Bronchial epithelial cell (primary cell): ENCODE measurements around the gene TMPRSS3. TPM values are rescaled to one million over a fixed set of nuclear protein-coding genes. Genes with fewer than 3 reads are reported as not detected.

Source experiments
- DNase-seq: peaks from one replicate; pipeline ENCODE4 v3.0.0-alpha.2; 2010; ENCODE audit warnings: low read depth
- FAIRE-seq: peaks from 2 replicates; lab custom pipeline; 2011; peaks lifted over from hg19 to GRCh38; lab: Jason Lieb, UNC
- H3K27me3 ChIP-seq: 2 replicates; pipeline ENCODE4 v1.5.1; 2011; ENCODE audit warnings: low read length; ENCODE audit not compliant: control insufficient read depth, insufficient read depth
- H3K36me3 ChIP-seq: 2 replicates; pipeline ENCODE4 v1.5.1; 2011; ENCODE audit warnings: low read length; ENCODE audit not compliant: control insufficient read depth, insufficient read depth
- H3K4me3 ChIP-seq: 2 replicates; pipeline ENCODE4 v1.5.1; 2011; ENCODE audit warnings: mild to moderate bottlenecking, low read depth, low read length, control low read depth
- total RNA-seq: library from RNA; depleted of rRNA; stranded (reverse); fragments of >200 nt; gene quantifications from 2 replicates; pipeline ENCODE4 v1.2.1, GENCODE V29; 2014
- TF ChIP-seq, protein P1 (sequence below): IDR thresholded peaks from 2 replicates; pipeline ENCODE4 v1.5.1; 2011; ENCODE audit warnings: mild to moderate bottlenecking, moderate library complexity, low read length, control low read depth, inconsistent platforms; ENCODE audit not compliant: insufficient read depth, severe bottlenecking

Gene TMPRSS3
- total RNA-seq, 1 donor from 2014 or later = under 0.01 TPM

GRCh38 chr21:42406201-42406621 is 10.4 kb upstream of the TMPRSS3 start:
- Histone ChIP-seq H3K27me3 (peaks cover 2% of the 10 kb centered on the region), H3K4me3 (no peak overlapping the region), H3K36me3 (no peaks in the 10 kb centered on the region)
- DNase-seq (no peak), FAIRE-seq (no peak)
- TF ChIP-seq, protein P1, sequence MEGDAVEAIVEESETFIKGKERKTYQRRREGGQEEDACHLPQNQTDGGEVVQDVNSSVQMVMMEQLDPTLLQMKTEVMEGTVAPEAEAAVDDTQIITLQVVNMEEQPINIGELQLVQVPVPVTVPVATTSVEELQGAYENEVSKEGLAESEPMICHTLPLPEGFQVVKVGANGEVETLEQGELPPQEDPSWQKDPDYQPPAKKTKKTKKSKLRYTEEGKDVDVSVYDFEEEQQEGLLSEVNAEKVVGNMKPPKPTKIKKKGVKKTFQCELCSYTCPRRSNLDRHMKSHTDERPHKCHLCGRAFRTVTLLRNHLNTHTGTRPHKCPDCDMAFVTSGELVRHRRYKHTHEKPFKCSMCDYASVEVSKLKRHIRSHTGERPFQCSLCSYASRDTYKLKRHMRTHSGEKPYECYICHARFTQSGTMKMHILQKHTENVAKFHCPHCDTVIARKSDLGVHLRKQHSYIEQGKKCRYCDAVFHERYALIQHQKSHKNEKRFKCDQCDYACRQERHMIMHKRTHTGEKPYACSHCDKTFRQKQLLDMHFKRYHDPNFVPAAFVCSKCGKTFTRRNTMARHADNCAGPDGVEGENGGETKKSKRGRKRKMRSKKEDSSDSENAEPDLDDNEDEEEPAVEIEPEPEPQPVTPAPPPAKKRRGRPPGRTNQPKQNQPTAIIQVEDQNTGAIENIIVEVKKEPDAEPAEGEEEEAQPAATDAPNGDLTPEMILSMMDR = no peak

GRCh38 chr21:42405064-42406013 is 9.5 kb upstream of the TMPRSS3 start:
- FAIRE-seq = no peak
- no peaks in the 10 kb centered on the region for H3K36me3 ChIP-seq
- no peak overlapping the region for H3K4me3 ChIP-seq
- TF ChIP-seq, protein P1 = no peak
- peaks cover 2% of the 10 kb centered on the region for H3K27me3 ChIP-seq
- DNase-seq = no peak

- TF ChIP-seq, protein P1 = no peak
- Histone ChIP-seq H3K4me3 (no peak overlapping the region), H3K27me3 (peaks cover 2% of the 10 kb centered on the region), H3K36me3 (no peaks in the 10 kb centered on the region)
- no peak for DNase-seq
- FAIRE-seq = no peak
Observed at GRCh38 chr21:42404539-42404938, 8.7 kb upstream of the TMPRSS3 start.

DNA sequence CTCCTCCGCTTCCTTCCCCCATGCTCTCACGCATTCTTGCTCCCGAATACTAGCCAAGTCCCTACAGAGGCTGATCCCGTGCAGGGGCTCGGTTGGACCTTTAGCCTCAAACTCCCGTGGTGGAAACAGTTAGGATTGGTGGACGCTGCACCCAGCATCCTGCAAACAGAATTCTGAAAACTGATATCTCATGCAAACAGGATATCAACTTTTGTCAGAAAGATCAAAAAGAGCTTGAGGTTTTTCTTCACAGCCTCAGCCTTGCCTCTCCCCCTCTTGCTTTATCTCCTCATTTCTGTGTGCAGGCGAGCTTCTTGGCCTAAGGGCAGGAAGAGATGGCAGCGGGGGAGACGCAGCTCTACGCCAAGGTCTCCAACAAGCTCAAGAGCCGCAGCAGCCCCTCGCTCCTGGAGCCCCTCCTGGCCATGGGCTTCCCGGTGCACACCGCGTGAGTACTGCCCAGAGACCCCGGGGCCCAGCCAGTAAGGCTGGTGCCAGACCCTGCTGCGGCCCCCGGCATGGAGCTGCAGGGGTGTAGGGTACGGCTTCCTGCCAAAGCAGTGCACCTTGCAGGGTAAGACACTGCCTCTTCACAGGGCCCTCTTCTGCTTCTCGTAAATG is 7.9 kb upstream of the TMPRSS3 start, which contains the start of gene UBASH3A:
Gene UBASH3A, plus strand, starts transcription at position 292 of the 621 bp plus-strand sequence. Its CDS starts 44 bp downstream, at position 336.
- Histone ChIP-seq H3K36me3 (no peaks in the 10 kb centered on the region), H3K27me3 (no peaks in the 10 kb centered on the region), H3K4me3 (no peak within 1 kb of the TSS)
- FAIRE-seq = no peak
- TF ChIP-seq, protein P1 = no peak
- no peak for DNase-seq

GRCh38 chr21:42401820-42402251 is 6.0 kb upstream of the TMPRSS3 start:
- no peak for FAIRE-seq
- Histone ChIP-seq H3K36me3 (no peaks in the 10 kb centered on the region), H3K4me3 (no peak overlapping the region), H3K27me3 (no peaks in the 10 kb centered on the region)
- no peak for DNase-seq
- TF ChIP-seq, protein P1 = no peak
